H1 (cell line): ENCODE measurements around the gene CNNM2. TPM values are rescaled to one million over a fixed set of nuclear protein-coding genes. Genes with fewer than 3 reads are reported as not detected.

ENCODE experiments used
- CTCF ChIA-PET: fragments of 300-600 bp; sonication (Branson Sonifier 250); formaldehyde crosslinking; loops from one replicate; lab custom pipeline; 2021; ENCODE audit not compliant: partially characterized antibody; lab: Charles Lee
- POLR2A ChIA-PET: fragments of 300-600 bp; sonication (Branson Sonifier 250); formaldehyde crosslinking; loops from one replicate; lab custom pipeline; 2021; ENCODE audit warnings: inconsistent platforms; ENCODE audit not compliant: partially characterized antibody; lab: Charles Lee
- DNase-seq, 2 experiments: peaks; one replicate each; pipeline versions ENCODE4 v3.0.0 to v3.0.0-alpha.2; 2010 to 2022; ENCODE audit warnings: low spot score in 2 of 2, low read depth in 1 of 2, mixed read lengths in 1 of 2
- FAIRE-seq: peaks from 2 replicates; lab custom pipeline; 2011; peaks lifted over from hg19 to GRCh38; lab: Jason Lieb, UNC
- H2AFZ ChIP-seq: 2 replicates; pipeline ENCODE4 v1.8.1; 2012; ENCODE audit warnings: low read length, inconsistent platforms
- H2AK5ac ChIP-seq: 2 replicates; pipeline ENCODE4 v1.6.1; 2013; ENCODE audit warnings: low read depth, low read length
- H2BK120ac ChIP-seq: replicated peaks from 2 replicates; pipeline ENCODE3; 2013; ENCODE audit warnings: low read depth, low read length, inconsistent platforms
- H2BK12ac ChIP-seq: 2 replicates; pipeline ENCODE4 v1.6.1; 2013; ENCODE audit warnings: low read depth, low read length
- H2BK15ac ChIP-seq: 2 replicates; pipeline ENCODE4 v1.6.1; 2013; ENCODE audit warnings: low read length
- H2BK20ac ChIP-seq: 2 replicates; pipeline ENCODE4 v1.6.1; 2013; ENCODE audit warnings: low read length
- H2BK5ac ChIP-seq: 2 replicates; pipeline ENCODE4 v1.6.1; 2013; ENCODE audit warnings: low read depth, low read length
- H3K14ac ChIP-seq: 2 replicates; pipeline ENCODE4 v1.6.1; 2013; ENCODE audit warnings: inconsistent platforms; ENCODE audit not compliant: insufficient read length
- H3K18ac ChIP-seq: 2 replicates; pipeline ENCODE4 v1.6.1; 2013; ENCODE audit warnings: low read length; ENCODE audit errors: extremely low read depth
- H3K23ac ChIP-seq: 2 replicates; pipeline ENCODE4 v1.6.1; 2013; ENCODE audit warnings: inconsistent platforms; ENCODE audit not compliant: insufficient read length
- H3K23me2 ChIP-seq: 2 replicates; pipeline ENCODE4 v1.6.1; 2013; ENCODE audit warnings: low read depth, low read length
- H3K27ac ChIP-seq: 2 replicates; pipeline ENCODE4 v1.6.1; 2011; ENCODE audit warnings: low read depth, low read length, inconsistent platforms
- H3K27me3 ChIP-seq, 4 experiments: replicated peaks in 1 of 4; 1 replicate in 1 of 4; 2 replicates in 3 of 4; pipeline versions ENCODE4 v1.6.1 to v1.8.1; 2011 to 2013; ENCODE audit warnings: low read length in 3 of 4, mild to moderate bottlenecking in 3 of 4, inconsistent platforms in 2 of 4, mixed read lengths in 2 of 4, moderate library complexity in 1 of 4; ENCODE audit not compliant: control insufficient read depth in 3 of 4, insufficient read depth in 3 of 4; ENCODE audit errors: extremely low read depth in 1 of 4
- H3K36me3 ChIP-seq, 4 experiments: 2 replicates each; pipeline versions ENCODE4 v1.6.1 to v1.8.1; 2011 to 2013; ENCODE audit warnings: mild to moderate bottlenecking in 4 of 4, low read length in 3 of 4, moderate library complexity in 2 of 4, control low read depth in 1 of 4, inconsistent platforms in 1 of 4; ENCODE audit not compliant: insufficient read depth in 4 of 4, control insufficient read depth in 2 of 4
- H3K4ac ChIP-seq: replicated peaks from 2 replicates; pipeline ENCODE3; 2013; ENCODE audit warnings: low read length, low read depth, mixed read lengths, inconsistent platforms; ENCODE audit not compliant: insufficient read length
- H3K4me1 ChIP-seq, 4 experiments: replicated peaks in 1 of 4; 1 replicate in 1 of 4; 2 replicates in 3 of 4; pipeline versions ENCODE4 v1.6.1 to v1.8.1; 2011 to 2013; ENCODE audit warnings: low read length in 3 of 4, inconsistent platforms in 2 of 4, mixed read lengths in 1 of 4; ENCODE audit not compliant: insufficient read depth in 4 of 4, control insufficient read depth in 3 of 4
- H3K4me2 ChIP-seq, 2 experiments: 2 replicates each; pipeline versions ENCODE4 v1.6.1 to v1.8.1; 2011 to 2013; ENCODE audit warnings: low read depth in 2 of 2, low read length in 2 of 2, control low read depth in 1 of 2, inconsistent platforms in 1 of 2, mild to moderate bottlenecking in 1 of 2; ENCODE audit not compliant: insufficient read depth in 1 of 2
- H3K4me3 ChIP-seq, 4 experiments: fragments of 200-600, 300-600 bp in 1 of 4; sonication (generic), shearing (Covaris generic), sonication (Bioruptor Twin) in 1 of 4; 2 replicates each; pipeline versions ENCODE4 v1.5.1 to v1.8.1; 2011 to 2016; ENCODE audit warnings: low read length in 4 of 4, low read depth in 3 of 4, control low read depth in 2 of 4, inconsistent platforms in 2 of 4, mild to moderate bottlenecking in 2 of 4, mixed read lengths in 1 of 4, moderate library complexity in 1 of 4; ENCODE audit not compliant: insufficient read depth in 2 of 4; ENCODE audit errors: extremely low read depth in 1 of 4
- H3K56ac ChIP-seq: replicated peaks from 2 replicates; pipeline ENCODE3; 2013; ENCODE audit warnings: low read depth, mild to moderate bottlenecking, mixed read lengths, low read length, inconsistent platforms; ENCODE audit not compliant: insufficient read length
- H3K79me1 ChIP-seq: 2 replicates; pipeline ENCODE4 v1.6.1; 2013; ENCODE audit warnings: low read depth, low read length, control low read depth
- H3K79me2 ChIP-seq, 2 experiments: 2 replicates each; pipeline versions ENCODE4 v1.6.1 to v1.8.1; 2012 to 2013; ENCODE audit warnings: low read length in 2 of 2, mild to moderate bottlenecking in 2 of 2, inconsistent platforms in 1 of 2; ENCODE audit not compliant: insufficient read depth in 2 of 2, control insufficient read depth in 1 of 2
- H3K9ac ChIP-seq, 4 experiments: replicated peaks in 1 of 4; 1 replicate in 1 of 4; 2 replicates in 3 of 4; pipeline versions ENCODE4 v1.6.1 to v1.8.1; 2011 to 2013; ENCODE audit warnings: low read depth in 3 of 4, low read length in 3 of 4, control low read depth in 2 of 4, mild to moderate bottlenecking in 2 of 4, moderate library complexity in 2 of 4, inconsistent platforms in 1 of 4; ENCODE audit errors: extremely low read depth in 1 of 4
- H3K9me3 ChIP-seq, 2 experiments: 2 replicates each; pipeline versions ENCODE4 v1.6.1 to v1.8.1; 2012 to 2013; ENCODE audit warnings: mild to moderate bottlenecking in 2 of 2, moderate library complexity in 2 of 2, control low read depth in 1 of 2, inconsistent platforms in 1 of 2, low read depth in 1 of 2, low read length in 1 of 2, mixed read lengths in 1 of 2; ENCODE audit not compliant: insufficient read depth in 2 of 2
- H4K20me1 ChIP-seq, 2 experiments: replicated peaks in 1 of 2; 2 replicates each; pipeline versions ENCODE3 to v1.8.1; 2011 to 2013; ENCODE audit warnings: inconsistent platforms in 2 of 2, low read length in 2 of 2, mild to moderate bottlenecking in 1 of 2; ENCODE audit not compliant: insufficient read depth in 2 of 2, control insufficient read depth in 1 of 2
- H4K5ac ChIP-seq: 2 replicates; pipeline ENCODE4 v1.6.1; 2013; ENCODE audit warnings: low read length, low read depth, mixed read lengths, inconsistent platforms; ENCODE audit not compliant: insufficient read length
- H4K8ac ChIP-seq: 2 replicates; pipeline ENCODE4 v1.8.0; 2013; ENCODE audit warnings: mild to moderate bottlenecking, moderate library complexity, low read length, inconsistent platforms; ENCODE audit not compliant: insufficient read depth; ENCODE audit errors: extremely low read depth
- H4K91ac ChIP-seq: replicated peaks from 2 replicates; pipeline ENCODE3; 2013; ENCODE audit warnings: low read length, mixed read lengths, inconsistent platforms; ENCODE audit not compliant: insufficient read length
- KDM1A ChIP-seq: fragments of 200-600, 300-600 bp; sonication (generic); IDR thresholded peaks from 2 replicates; pipeline ENCODE4 v1.7.1; 2016; ENCODE audit warnings: mild to moderate bottlenecking, low read length, borderline replicate concordance
- TAF1 ChIP-seq: IDR thresholded peaks from 2 replicates; pipeline ENCODE4 v1.6.1; 2011; ENCODE audit warnings: mild to moderate bottlenecking, low read depth, low read length
- WGBS, 2 experiments: shearing (Covaris generic) in 1 of 2; methylation state at CpG; one replicate each; pipeline versions ENCODE4 v1.1.6 to v1.1.7; 2013 to 2015; ENCODE audit warnings: low lambda C conversion rate in 2 of 2, mixed read lengths in 2 of 2, inconsistent platforms in 1 of 2, low coverage in 1 of 2, missing lambda C conversion rate in 1 of 2; ENCODE audit not compliant: insufficient replicate concordance in 2 of 2, insufficient coverage in 1 of 2, insufficient read length in 1 of 2; ENCODE audit errors: extremely low coverage in 1 of 2, missing lambda C conversion rate in 1 of 2; 5-methylcytosine and 5-hydroxymethylcytosine counted together
- polyA plus RNA-seq, 7 experiments: library from polyadenylated mRNA; depleted of rRNA in 3 of 7; stranded (reverse) in 5 of 7; unstranded in 2 of 7; fragments of >200 nt in 5 of 7; fragments of 200-250 nt in 2 of 7; gene quantifications; 1 replicate in 5 of 7; 2 replicates in 1 of 7; 4 replicates in 1 of 7; pipeline versions ENCODE4 v1.2.1 to v1.2.3, GENCODE V29; 2011 to 2013; ENCODE audit warnings: missing spikeins in 2 of 7, mixed read lengths in 2 of 7
- total RNA-seq: library from RNA; stranded (reverse); fragmentation: NEBNext Ultra II Directional; extraction: Animal tissue kit (Norgen Biotek cat#: 25700); gene quantifications from 2 replicates; pipeline ENCODE4 v1.2.1, GENCODE V29; 2021

CNNM2 gene
- total and polyA plus RNA-seq, 2 of the 8 experiments (the other 6 are each of a cell fraction or from before 2014, with no cell fraction given), result 7.3 to 23.6 TPM

- H3K4me1 ChIP-seq, result peaks cover 0 to 3% (median 0%) of the 10 kb centered on the region in 4 experiments; a peak in 2 of 7 replicates
- H3K56ac ChIP-seq, result no peak overlapping the region
- H3K9ac ChIP-seq, result no peak overlapping the region
- no peak overlapping the region for H3K14ac ChIP-seq
- H2BK120ac ChIP-seq, result no peak overlapping the region
- no peak overlapping the region for H3K4ac ChIP-seq
- H2BK12ac ChIP-seq, result no peak overlapping the region
- H2BK20ac ChIP-seq, result no peak overlapping the region
- no peaks in the 10 kb centered on the region for H3K27me3 ChIP-seq
- H2AFZ ChIP-seq, result no peak overlapping the region
- no peak overlapping the region for H4K91ac ChIP-seq
- no peak overlapping the region for H3K4me3 ChIP-seq
- H2BK15ac ChIP-seq, result no peak overlapping the region
- H4K20me1 ChIP-seq, result no peaks in the 10 kb centered on the region
- no peaks in the 10 kb centered on the region for H3K79me1 ChIP-seq
- WGBS, 2 experiments, result 80% methylated on average over 4 of the region's 4 CpGs; no CpG with 5 or more reads in 1 of the 2 experiments
- no peak overlapping the region for H4K8ac ChIP-seq
- POLR2A ChIA-PET, result interaction anchor here (0.7 kb wide), 1 partner anchor 24 kb away, joined by 3 read pairs; the partner anchor contains the start of gene CNNM2
- no peaks in the 10 kb centered on the region for H3K79me2 ChIP-seq
- no peak for DNase-seq
- no peak overlapping the region for H4K5ac ChIP-seq
- H3K18ac ChIP-seq, result no peak overlapping the region
- no peak overlapping the region for H3K27ac ChIP-seq
- H3K36me3 ChIP-seq, result no peaks in the 10 kb centered on the region; a peak in 1 of 8 replicates
- no peak overlapping the region; a peak in 1 of 4 replicates for H3K4me2 ChIP-seq
- no peaks in the 10 kb centered on the region for H3K23me2 ChIP-seq
- TF ChIP-seq KDM1A (no peak), TAF1 (no peak)
- TF ChIP-seq, all 59 proteins: peak for 0
- H2BK5ac ChIP-seq, result no peak overlapping the region
- no peak overlapping the region for H2AK5ac ChIP-seq
- H3K23ac ChIP-seq, result no peak overlapping the region
- H3K9me3 ChIP-seq, result no peaks in the 10 kb centered on the region
- CTCF ChIA-PET, result interaction anchor here (0.6 to 1.3 kb wide), 2 partner anchors 23 to 674 kb away, joined by 3 to 4 read pairs; no protein-coding TSS in a partner anchor
- FAIRE-seq, result no peak
These were observed 23.5 kb upstream of the CNNM2 start for GRCh38 chr10:102894466-102895213.
